Panc1 (cell line): ENCODE data around the gene PGS1. TPM values are rescaled to one million over a fixed set of nuclear protein-coding genes. Genes with fewer than 3 reads are reported as not detected.

ENCODE experiments used
- ATAC-seq: fragments of 200-7000 bp; cut with Tn5 transposase; 2 replicates; pipeline ENCODE4 v1.9.1; 2020; ENCODE audit warnings: mild to moderate bottlenecking, moderate library complexity
- BruUV-seq: library from RNA; stranded (reverse); fragments of 400-500 nt; replicated peaks from 2 replicates; lab custom pipeline; 2021; lab: Mats Ljungman, UMichigan
- CTCF ChIA-PET: fragments of 300-600 bp; sonication (Branson Sonifier 250); formaldehyde crosslinking; loops from one replicate; lab custom pipeline; 2022; ENCODE audit warnings: antibody characterized with exemption; lab: Charles Lee
- POLR2A ChIA-PET: fragments of 300-600 bp; sonication (Branson Sonifier 250); formaldehyde crosslinking; loops from one replicate; lab custom pipeline; 2022; ENCODE audit warnings: antibody characterized with exemption; lab: Charles Lee
- DNase-seq: peaks from one replicate; pipeline ENCODE4 v3.0.0-alpha.2; 2010; ENCODE audit warnings: low read depth, low spot score
- H3K27ac ChIP-seq: 2 replicates; pipeline ENCODE4 v1.5.1; 2011; ENCODE audit warnings: mild to moderate bottlenecking, low read length, inconsistent platforms
- H3K27me3 ChIP-seq: fragments of 200-500 bp; sonication (Bioruptor generic); 2 replicates; pipeline ENCODE4 v1.6.0; 2014; ENCODE audit warnings: low read length, inconsistent platforms; ENCODE audit not compliant: control insufficient read depth, insufficient read depth
- H3K36me3 ChIP-seq: fragments of 200-500 bp; sonication (Bioruptor generic); 2 replicates; pipeline ENCODE4 v1.5.1; 2014; ENCODE audit warnings: inconsistent platforms, mild to moderate bottlenecking, low read length, moderate library complexity; ENCODE audit not compliant: control insufficient read depth, insufficient read depth
- H3K4me1 ChIP-seq: 2 replicates; pipeline ENCODE4 v1.5.1; 2011; ENCODE audit warnings: inconsistent platforms, mild to moderate bottlenecking, low read length, moderate library complexity; ENCODE audit not compliant: control insufficient read depth, insufficient read depth
- H3K4me3 ChIP-seq, 2 experiments: 2 replicates each; pipeline ENCODE4 v1.5.1; 2011 to 2012; ENCODE audit warnings: low read depth in 2 of 2, low read length in 2 of 2, mild to moderate bottlenecking in 2 of 2, inconsistent platforms in 1 of 2, moderate library complexity in 1 of 2
- H3K9me3 ChIP-seq: fragments of 200-500 bp; sonication (Bioruptor generic); 2 replicates; pipeline ENCODE4 v1.5.1; 2014; ENCODE audit warnings: low read depth, mild to moderate bottlenecking, inconsistent platforms, low read length, moderate library complexity; ENCODE audit not compliant: control insufficient read depth, insufficient read depth
- POLR2AphosphoS5 ChIP-seq: IDR thresholded peaks from 2 replicates; pipeline ENCODE4 v1.6.1; 2012; ENCODE audit warnings: mild to moderate bottlenecking, low read depth, low read length, moderate library complexity
- REST ChIP-seq, 2 experiments: IDR thresholded peaks; 2 replicates each; pipeline ENCODE4 v1.6.1; 2011 to 2012; ENCODE audit warnings: low read depth in 2 of 2, control low read depth in 1 of 2, low read length in 1 of 2, mild to moderate bottlenecking in 1 of 2, moderate library complexity in 1 of 2; ENCODE audit not compliant: insufficient read depth in 1 of 2
- SIN3A ChIP-seq: IDR thresholded peaks from 2 replicates; pipeline ENCODE4 v1.6.1; 2012; ENCODE audit warnings: low read depth, mild to moderate bottlenecking, low read length, moderate library complexity, borderline replicate concordance; ENCODE audit not compliant: insufficient read depth
- TCF7L2 ChIP-seq: IDR thresholded peaks from 2 replicates; pipeline ENCODE4 v1.6.1; 2011; ENCODE audit warnings: mild to moderate bottlenecking, low read depth, low read length, inconsistent platforms
- in situ Hi-C: cut with HindIII; loops from 2 replicates; pipeline ENCODE4 v1.10.0; 2016; ENCODE audit warnings: low sequenced_read_pairs, low pct_unique_long_range_greater_than_20kb
- intact Hi-C: fragments of 100-400 bp; cut with micrococcal nuclease; formaldehyde crosslinking; loops from one replicate; pipeline ENCODE4 v1.10.0; 2022; ENCODE audit not compliant: unreplicated experiment
- total RNA-seq: library from RNA; stranded (reverse); gene quantifications from one replicate; pipeline ENCODE4 v1.2.1, GENCODE V29; 2021; ENCODE audit not compliant: unreplicated experiment
- TF ChIP-seq, protein P1 (sequence below): fragments of 450-650 bp; IDR thresholded peaks from 2 replicates; pipeline ENCODE4 v1.5.1; 2017; ENCODE audit warnings: mild to moderate bottlenecking

Gene PGS1
- total RNA-seq, 1 experiment from 2014 or later: 47.5 TPM

GRCh38 chr17:78466786-78467715, 88.6 kb downstream of the PGS1 start:
- in situ Hi-C loops: no loop called here
- H3K4me1 ChIP-seq: no peaks in the 10 kb centered on the region
- POLR2A ChIA-PET: no interaction called here
- no TSS peak for BruUV-seq
- TF ChIP-seq REST (IDR thresholded peaks at IDR 0.05; ENCODE audit: insufficient read depth in 1 of 2, low read depth in 2 of 2, low read length in 1 of 2): no peak
- TF ChIP-seq, protein P1, sequence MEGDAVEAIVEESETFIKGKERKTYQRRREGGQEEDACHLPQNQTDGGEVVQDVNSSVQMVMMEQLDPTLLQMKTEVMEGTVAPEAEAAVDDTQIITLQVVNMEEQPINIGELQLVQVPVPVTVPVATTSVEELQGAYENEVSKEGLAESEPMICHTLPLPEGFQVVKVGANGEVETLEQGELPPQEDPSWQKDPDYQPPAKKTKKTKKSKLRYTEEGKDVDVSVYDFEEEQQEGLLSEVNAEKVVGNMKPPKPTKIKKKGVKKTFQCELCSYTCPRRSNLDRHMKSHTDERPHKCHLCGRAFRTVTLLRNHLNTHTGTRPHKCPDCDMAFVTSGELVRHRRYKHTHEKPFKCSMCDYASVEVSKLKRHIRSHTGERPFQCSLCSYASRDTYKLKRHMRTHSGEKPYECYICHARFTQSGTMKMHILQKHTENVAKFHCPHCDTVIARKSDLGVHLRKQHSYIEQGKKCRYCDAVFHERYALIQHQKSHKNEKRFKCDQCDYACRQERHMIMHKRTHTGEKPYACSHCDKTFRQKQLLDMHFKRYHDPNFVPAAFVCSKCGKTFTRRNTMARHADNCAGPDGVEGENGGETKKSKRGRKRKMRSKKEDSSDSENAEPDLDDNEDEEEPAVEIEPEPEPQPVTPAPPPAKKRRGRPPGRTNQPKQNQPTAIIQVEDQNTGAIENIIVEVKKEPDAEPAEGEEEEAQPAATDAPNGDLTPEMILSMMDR: no peak
- TF ChIP-seq POLR2AphosphoS5: no peak
- TF ChIP-seq TCF7L2: no peak
- H3K27me3 ChIP-seq: no peaks in the 10 kb centered on the region; the same call in 1 of the 2 replicates
- ATAC-seq (no peak; the same call in 1 of the 2 replicates), DNase-seq (no peak)
- no peaks in the 10 kb centered on the region for H3K36me3 ChIP-seq
- CTCF ChIA-PET: no interaction called here
- no peak overlapping the region for H3K27ac ChIP-seq
- intact Hi-C loops: no loop called here
- H3K4me3 ChIP-seq: no peak overlapping the region
- no peaks in the 10 kb centered on the region for H3K9me3 ChIP-seq

DNA sequence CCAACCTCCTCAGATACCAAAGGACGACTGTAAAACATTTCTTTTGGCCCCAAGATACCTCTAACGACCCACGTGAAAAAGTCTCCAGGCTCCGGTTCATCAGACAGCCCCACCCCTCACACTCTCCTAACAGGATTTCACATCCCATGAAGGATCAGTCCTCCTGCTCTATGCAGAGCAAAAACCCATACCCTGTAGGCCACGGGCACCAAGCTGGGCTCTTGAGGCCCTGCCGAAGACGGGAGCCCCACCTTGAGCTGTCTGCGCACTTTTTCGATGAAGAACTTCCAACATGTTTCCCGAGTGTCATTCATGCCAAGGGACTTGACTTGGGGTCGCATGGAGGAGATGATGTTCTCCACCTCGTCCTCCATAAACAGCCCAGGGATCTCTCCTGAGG, 89.9 kb downstream of the PGS1 start:
- TF ChIP-seq POLR2AphosphoS5: no peak
- Histone ChIP-seq H3K27me3 (no peaks in the 10 kb centered on the region; the same call in 1 of the 2 replicates), H3K9me3 (no peaks in the 10 kb centered on the region), H3K4me3 (no peak overlapping the region), H3K27ac (no peak overlapping the region), H3K36me3 (no peaks in the 10 kb centered on the region), H3K4me1 (no peaks in the 10 kb centered on the region)
- ATAC-seq: no peak
- intact Hi-C loops (no loop called here), in situ Hi-C loops (no loop called here)
- ChIA-PET POLR2A (no interaction called here), CTCF (no interaction called here)
- BruUV-seq: no TSS peak
- no peak for DNase-seq

GRCh38 chr17:78469443-78469842, 91.0 kb downstream of the PGS1 start:
- DNase-seq (no peak), ATAC-seq (no peak)
- no TSS peak for BruUV-seq
- no peaks in the 10 kb centered on the region for H3K4me1 ChIP-seq
- H3K4me3 ChIP-seq: no peak overlapping the region
- in situ Hi-C loops: no loop called here
- H3K9me3 ChIP-seq: no peaks in the 10 kb centered on the region
- H3K36me3 ChIP-seq: no peaks in the 10 kb centered on the region
- ChIA-PET CTCF (no interaction called here), POLR2A (no interaction called here)
- H3K27me3 ChIP-seq: no peaks in the 10 kb centered on the region
- no peak overlapping the region for H3K27ac ChIP-seq
- intact Hi-C loops: no loop called here
- TF ChIP-seq SIN3A (no peak), TCF7L2 (no peak), POLR2AphosphoS5 (no peak), REST (IDR thresholded peaks at IDR 0.05; ENCODE audit: insufficient read depth in 1 of 2, low read depth in 2 of 2, low read length in 1 of 2) (no peak)
- TF ChIP-seq, protein P1: no peak
